GM23338 (cell line): ENCODE measurements around the gene HMOX1. TPM values are rescaled to one million over a fixed set of nuclear protein-coding genes. Genes with fewer than 3 reads are reported as not detected.

Source experiments
- ATAC-seq: fragments of 200-7000 bp; cut with Tn5 transposase; 3 replicates; pipeline ENCODE4 v1.9.1; 2020
- DNase-seq: peaks from one replicate; pipeline ENCODE4 v3.0.0-alpha.2; 2015; ENCODE audit warnings: low spot score
- H2AFZ ChIP-seq: fragments of 200-600 bp; sonication (generic); 2 replicates; pipeline ENCODE4 v1.8.0; 2016; ENCODE audit warnings: antibody characterized with exemption, mild to moderate bottlenecking, moderate library complexity
- H3F3A ChIP-seq: fragments of 200-600 bp; sonication (generic); replicated peaks from 2 replicates; pipeline ENCODE4 v1.8.0; 2017; ENCODE audit warnings: antibody characterized with exemption, mixed run types, low read depth
- H3K27ac ChIP-seq: fragments of 200-600 bp; sonication (generic); 2 replicates; pipeline ENCODE4 v1.6.1; 2016; ENCODE audit warnings: low read depth
- H3K27me3 ChIP-seq: fragments of 200-600 bp; sonication (generic); 2 replicates; pipeline ENCODE4 v1.8.0; 2016; ENCODE audit warnings: mild to moderate bottlenecking, mixed run types, moderate library complexity; ENCODE audit not compliant: insufficient read depth
- H3K36me3 ChIP-seq: fragments of 200-600 bp; sonication (generic); 2 replicates; pipeline ENCODE4 v1.8.0; 2016; ENCODE audit warnings: mild to moderate bottlenecking; ENCODE audit not compliant: insufficient read depth
- H3K4me1 ChIP-seq: fragments of 200-600 bp; sonication (generic); 2 replicates; pipeline ENCODE4 v1.8.0; 2016; ENCODE audit warnings: mild to moderate bottlenecking, moderate library complexity; ENCODE audit not compliant: insufficient read depth
- H3K4me2 ChIP-seq: fragments of 200-600 bp; sonication (generic); 2 replicates; pipeline ENCODE4 v1.7.1; 2017; ENCODE audit warnings: mixed run types
- H3K4me3 ChIP-seq: fragments of 200-600 bp; sonication (generic); 2 replicates; pipeline ENCODE4 v1.6.1; 2016; ENCODE audit warnings: mixed run types
- H3K79me2 ChIP-seq: fragments of 200-600 bp; sonication (generic); replicated peaks from 2 replicates; pipeline ENCODE4 v1.8.0; 2017; ENCODE audit warnings: mild to moderate bottlenecking; ENCODE audit not compliant: insufficient read depth
- H3K9me2 ChIP-seq: fragments of 200-600 bp; sonication (generic); 2 replicates; pipeline ENCODE4 v1.8.0; 2017; ENCODE audit not compliant: insufficient read depth
- H4K20me1 ChIP-seq: fragments of 200-600 bp; sonication (generic); replicated peaks from 2 replicates; pipeline ENCODE4 v1.8.0; 2017; ENCODE audit warnings: mild to moderate bottlenecking; ENCODE audit not compliant: insufficient read depth
- H3K27ac Mint-ChIP-seq: 2 replicates; pipeline ENCODE4 v1.8.0; 2020; ENCODE audit warnings: inconsistent platforms, mild to moderate bottlenecking, moderate library complexity, mixed read lengths
- H3K27me3 Mint-ChIP-seq: 3 replicates; pipeline ENCODE4 v1.8.0; 2022; ENCODE audit warnings: low read depth, mild to moderate bottlenecking, moderate library complexity, mixed read lengths, inconsistent platforms; ENCODE audit not compliant: insufficient read depth, poor library complexity
- H3K36me3 Mint-ChIP-seq: 3 replicates; pipeline ENCODE4 v1.8.0; 2021; ENCODE audit warnings: low read depth, mild to moderate bottlenecking, inconsistent platforms, moderate library complexity, mixed read lengths
- H3K4me1 Mint-ChIP-seq: 3 replicates; pipeline ENCODE4 v1.8.0; 2020; ENCODE audit warnings: mild to moderate bottlenecking, inconsistent platforms, mixed read lengths
- H3K4me3 Mint-ChIP-seq: 3 replicates; pipeline ENCODE4 v1.8.0; 2021; ENCODE audit warnings: moderate library complexity, mild to moderate bottlenecking, inconsistent platforms, mixed read lengths
- H3K9me3 Mint-ChIP-seq: 3 replicates; pipeline ENCODE4 v1.8.0; 2020; ENCODE audit warnings: moderate library complexity, mild to moderate bottlenecking, inconsistent platforms, mixed read lengths
- CREB1 ChIP-seq: fragments of 250-450 bp; sonication (Bioruptor Pico); IDR thresholded peaks from 2 replicates; pipeline ENCODE4 v1.5.0; 2020; ENCODE audit warnings: low read depth, mild to moderate bottlenecking, moderate library complexity
- EZH2 ChIP-seq: fragments of 200-600 bp; sonication (generic); IDR thresholded peaks from one replicate; pipeline ENCODE4 v1.8.0; 2017; ENCODE audit warnings: antibody characterized with exemption, mild to moderate bottlenecking, low read depth; ENCODE audit not compliant: unreplicated experiment
- EZH2phosphoT487 ChIP-seq: fragments of 200-600 bp; sonication (generic); IDR thresholded peaks from one replicate; pipeline ENCODE4 v1.8.1; 2018; ENCODE audit warnings: antibody characterized with exemption; ENCODE audit not compliant: unreplicated experiment
- JUNB ChIP-seq: IDR thresholded peaks from one replicate; pipeline ENCODE4 v1.6.1; 2016; ENCODE audit warnings: antibody characterized with exemption; ENCODE audit not compliant: unreplicated experiment
- REST ChIP-seq: IDR thresholded peaks from one replicate; pipeline ENCODE4 v1.6.1; 2018; ENCODE audit warnings: antibody characterized with exemption; ENCODE audit not compliant: unreplicated experiment
- STAT1 ChIP-seq: IDR thresholded peaks from one replicate; pipeline ENCODE4 v1.6.1; 2016; ENCODE audit warnings: antibody characterized with exemption; ENCODE audit not compliant: unreplicated experiment
- ZNF114 ChIP-seq: fragments of 250-450 bp; sonication (Bioruptor Pico); IDR thresholded peaks from 2 replicates; pipeline ENCODE4 v1.5.0; 2020; ENCODE audit warnings: mild to moderate bottlenecking, moderate library complexity
- polyA plus RNA-seq: library from polyadenylated mRNA; unstranded; fragments of >200 nt; fragmentation: Nextera tagmentation; extraction: Ambion mirVana; gene quantifications from 2 replicates; pipeline ENCODE4 v1.2.1, GENCODE V29; 2016
- total RNA-seq: library from RNA; depleted of rRNA; stranded (reverse); fragments of >200 nt; shearing (Covaris generic); gene quantifications from 2 replicates; pipeline ENCODE4 v1.2.3, GENCODE V29; 2014

The HMOX1 gene
- total and polyA plus RNA-seq, 2 experiments from 2014 or later: 10.9 to 22.6 TPM

- TF ChIP-seq REST: no peak
Observed at GRCh38 chr22:35393116-35394010, 12.5 kb downstream of the HMOX1 start (continued).

GRCh38 chr22:35394011-35394312 is 13.1 kb downstream of the HMOX1 start:
- no peak for ATAC-seq

More at GRCh38 chr22:35394011-35394312, 13.1 kb downstream of the HMOX1 start:
- no peak overlapping the region for H3K4me3 ChIP-seq
- TF ChIP-seq REST (no peak), EZH2phosphoT487 (no peak), CREB1 (CRISPR knock-in tag) (no peak), JUNB (no peak), EZH2 (no peak), ZNF114 (no peak), STAT1 (no peak)
- H3F3A ChIP-seq: peaks cover 4% of the 10 kb centered on the region; the same call in 1 of the 2 replicates
- Mint-ChIP-seq H3K9me3 (no peaks in the 10 kb centered on the region), H3K27me3 (peaks cover 2% of the 10 kb centered on the region), H3K4me1 (peaks cover 10% of the 10 kb centered on the region), H3K4me3 (no peak overlapping the region), H3K27ac (no peak overlapping the region; the same call in 1 of the 2 replicates), H3K36me3 (peaks cover 41% of the 10 kb centered on the region)
- H3K27me3 ChIP-seq: no peaks in the 10 kb centered on the region
- peaks cover 5% of the 10 kb centered on the region; the same call in 1 of the 2 replicates for H3K36me3 ChIP-seq
- no peaks in the 10 kb centered on the region for H3K79me2 ChIP-seq
- no peak overlapping the region for H3K27ac ChIP-seq
- peaks cover 9% of the 10 kb centered on the region for H3K4me1 ChIP-seq
- H2AFZ ChIP-seq: no peak overlapping the region
- H3K4me2 ChIP-seq: no peak overlapping the region
- no peaks in the 10 kb centered on the region for H3K9me2 ChIP-seq
- H4K20me1 ChIP-seq: no peaks in the 10 kb centered on the region; the same call in 1 of the 2 replicates
- DNase-seq: no peak
